ENCODE measurements around the gene ZNF778.

The ZNF778 gene

GRCh38 chr16:89199241-89200123 is 18.0 kb upstream of the ZNF778 start:
- H3K36me3 Mint-ChIP-seq = no peaks in the 10 kb centered on the region
- peaks cover 25% of the 10 kb centered on the region for H3K27me3 Mint-ChIP-seq
- H3K27ac Mint-ChIP-seq = no peak overlapping the region

GRCh38 chr16:89200124-89200849 is 17.2 kb upstream of the ZNF778 start, which contains the start of gene SLC22A31:
TSS of gene SLC22A31 (minus strand) at chr16:89200537. CDS start at chr16:89200501, 36 bp downstream.
- H3K4me3 Mint-ChIP-seq = peak within 1 kb of the TSS; percentile 64
- H3K27me3 Mint-ChIP-seq = peaks cover 29% of the 10 kb centered on the region

More at GRCh38 chr16:89199241-89200123, 18.0 kb upstream of the ZNF778 start:
- Mint-ChIP-seq H3K4me3 (no peak overlapping the region), H3K9me3 (no peaks in the 10 kb centered on the region), H3K4me1 (peaks cover 18% of the 10 kb centered on the region)

GRCh38 chr16:89200850-89201411 is 16.6 kb upstream of the ZNF778 start:
- peaks cover 18% of the 10 kb centered on the region for H3K4me1 Mint-ChIP-seq
- no peak overlapping the region for H3K27ac Mint-ChIP-seq
- H3K4me3 Mint-ChIP-seq = peak overlapping the region; percentile 64
- H3K9me3 Mint-ChIP-seq = no peaks in the 10 kb centered on the region
- H3K27me3 Mint-ChIP-seq = peaks cover 29% of the 10 kb centered on the region
- no peaks in the 10 kb centered on the region for H3K36me3 Mint-ChIP-seq

More at GRCh38 chr16:89200124-89200849, 17.2 kb upstream of the ZNF778 start, which contains the start of gene SLC22A31:
- Mint-ChIP-seq H3K9me3 (no peaks in the 10 kb centered on the region), H3K27ac (no peak within 1 kb of the TSS), H3K36me3 (no peaks in the 10 kb centered on the region), H3K4me1 (peaks cover 18% of the 10 kb centered on the region)

- H3K4me3 Mint-ChIP-seq = peak overlapping the region; percentile 64
- H3K27ac Mint-ChIP-seq = no peak overlapping the region
- no peaks in the 10 kb centered on the region for H3K36me3 Mint-ChIP-seq
- H3K4me1 Mint-ChIP-seq = peaks cover 18% of the 10 kb centered on the region
- no peaks in the 10 kb centered on the region for H3K9me3 Mint-ChIP-seq
- H3K27me3 Mint-ChIP-seq = peaks cover 30% of the 10 kb centered on the region
Measured at GRCh38 chr16:89201439-89202377, 15.8 kb upstream of the ZNF778 start.

GRCh38 chr16:89202422-89203215 is 14.9 kb upstream of the ZNF778 start:
- H3K36me3 Mint-ChIP-seq = no peaks in the 10 kb centered on the region
- no peaks in the 10 kb centered on the region for H3K9me3 Mint-ChIP-seq
- H3K27me3 Mint-ChIP-seq = peaks cover 32% of the 10 kb centered on the region
- H3K4me3 Mint-ChIP-seq = peak overlapping the region; percentile 64
- H3K27ac Mint-ChIP-seq = peak overlapping the region; percentile 26
- H3K4me1 Mint-ChIP-seq = peaks cover 18% of the 10 kb centered on the region

- Mint-ChIP-seq H3K4me1 (peaks cover 4% of the 10 kb centered on the region), H3K36me3 (no peaks in the 10 kb centered on the region), H3K4me3 (no peak overlapping the region), H3K27ac (no peak overlapping the region), H3K27me3 (peaks cover 29% of the 10 kb centered on the region), H3K9me3 (no peaks in the 10 kb centered on the region)
Measured at GRCh38 chr16:89207993-89208392, 9.5 kb upstream of the ZNF778 start.

- no peaks in the 10 kb centered on the region for H3K4me1 Mint-ChIP-seq
- H3K27me3 Mint-ChIP-seq = peaks cover 16% of the 10 kb centered on the region
- no peaks in the 10 kb centered on the region for H3K9me3 Mint-ChIP-seq
- H3K27ac Mint-ChIP-seq = no peak overlapping the region
- H3K36me3 Mint-ChIP-seq = no peaks in the 10 kb centered on the region
- no peak overlapping the region for H3K4me3 Mint-ChIP-seq
Measured at GRCh38 chr16:89209522-89210044, 7.9 kb upstream of the ZNF778 start.

GRCh38 chr16:89210165-89210903 is 7.2 kb upstream of the ZNF778 start:
- Mint-ChIP-seq H3K4me1 (peaks cover 5% of the 10 kb centered on the region), H3K27ac (no peak overlapping the region), H3K27me3 (peaks cover 12% of the 10 kb centered on the region)

GRCh38 chr16:89210904-89211515 is 6.5 kb upstream of the ZNF778 start:
- Mint-ChIP-seq H3K36me3 (no peaks in the 10 kb centered on the region), H3K4me3 (no peak overlapping the region), H3K27me3 (peaks cover 12% of the 10 kb centered on the region), H3K27ac (no peak overlapping the region), H3K4me1 (peaks cover 8% of the 10 kb centered on the region), H3K9me3 (no peaks in the 10 kb centered on the region)

More at GRCh38 chr16:89210165-89210903, 7.2 kb upstream of the ZNF778 start:
- no peaks in the 10 kb centered on the region for H3K9me3 Mint-ChIP-seq
- H3K36me3 Mint-ChIP-seq = no peaks in the 10 kb centered on the region
- H3K4me3 Mint-ChIP-seq = no peak overlapping the region

- Mint-ChIP-seq H3K4me3 (peak overlapping the region; percentile 79), H3K27ac (peak overlapping the region; percentile 87), H3K27me3 (no peaks in the 10 kb centered on the region), H3K4me1 (peaks cover 24% of the 10 kb centered on the region), H3K9me3 (no peaks in the 10 kb centered on the region), H3K36me3 (no peaks in the 10 kb centered on the region)
Measured at GRCh38 chr16:89216315-89217137, 977 bp upstream of the ZNF778 start.

GRCh38 chr16:89217138-89217387 is 440 bp upstream of the ZNF778 start:
- peak overlapping the region; percentile 87 for H3K27ac Mint-ChIP-seq
- peak overlapping the region; percentile 79 for H3K4me3 Mint-ChIP-seq
- peaks cover 24% of the 10 kb centered on the region for H3K4me1 Mint-ChIP-seq
- peaks cover under 1% of the 10 kb centered on the region for H3K36me3 Mint-ChIP-seq
- H3K9me3 Mint-ChIP-seq = no peaks in the 10 kb centered on the region
- no peaks in the 10 kb centered on the region for H3K27me3 Mint-ChIP-seq

GRCh38 chr16:89219365-89219764 is 1.9 kb downstream of the ZNF778 start:
- Mint-ChIP-seq H3K4me3 (peak overlapping the region; percentile 66), H3K27me3 (no peaks in the 10 kb centered on the region), H3K36me3 (peaks cover 7% of the 10 kb centered on the region), H3K27ac (no peak overlapping the region), H3K9me3 (no peaks in the 10 kb centered on the region), H3K4me1 (peaks cover 24% of the 10 kb centered on the region)

GRCh38 chr16:89221604-89222003 is 4.1 kb downstream of the ZNF778 start:
- peaks cover 6% of the 10 kb centered on the region for H3K9me3 Mint-ChIP-seq

More at GRCh38 chr16:89221604-89222003, 4.1 kb downstream of the ZNF778 start:
- Mint-ChIP-seq H3K27me3 (no peaks in the 10 kb centered on the region), H3K36me3 (peaks cover 20% of the 10 kb centered on the region), H3K4me1 (peaks cover 11% of the 10 kb centered on the region), H3K27ac (no peak overlapping the region), H3K4me3 (no peak overlapping the region)
